Nephron (organoid): ENCODE results near the gene ARL11.
A peak's percentile ranks its signal among the peaks of the same experiment; 100 is the strongest.
"Not testable (repeated sequence)": the region's sequence is repeated elsewhere in the genome, so short reads cannot be mapped to it uniquely, and the experiment has no call there.

Source experiments
- H3K27ac Mint-ChIP-seq, 3 experiments: 2 replicates each; pipeline ENCODE4 v1.8.0; 2020; ENCODE audit warnings: mixed read lengths in 3 of 3, mild to moderate bottlenecking in 2 of 3, moderate library complexity in 1 of 3
- H3K27me3 Mint-ChIP-seq: 2 replicates; pipeline ENCODE4 v1.8.0; 2021; ENCODE audit warnings: low read depth, mild to moderate bottlenecking, moderate library complexity, mixed read lengths
- H3K36me3 Mint-ChIP-seq: 2 replicates; pipeline ENCODE4 v1.8.0; 2020; ENCODE audit warnings: low read depth, mixed read lengths
- H3K4me1 Mint-ChIP-seq: 2 replicates; pipeline ENCODE4 v1.8.0; 2020; ENCODE audit warnings: mixed read lengths
- H3K4me3 Mint-ChIP-seq, 3 experiments: 2 replicates each; pipeline ENCODE4 v1.8.0; 2020; ENCODE audit warnings: mild to moderate bottlenecking in 3 of 3, mixed read lengths in 3 of 3, moderate library complexity in 2 of 3
- H3K9me3 Mint-ChIP-seq: 2 replicates; pipeline ENCODE4 v1.8.0; 2020; ENCODE audit warnings: mixed read lengths
- CTCF ChIP-seq, 3 experiments: fragments of 200-600 bp; sonication (generic); IDR thresholded peaks; one replicate each; pipeline ENCODE4 v1.5.0; 2021; ENCODE audit warnings: antibody characterized with exemption in 3 of 3; ENCODE audit not compliant: unreplicated experiment in 3 of 3

ARL11 gene

GRCh38 chr13:49610176-49610575, 18.1 kb upstream of the ARL11 start:
- Mint-ChIP-seq H3K9me3 (no peaks in the 10 kb centered on the region), H3K4me3 (no peak overlapping the region), H3K36me3 (no peaks in the 10 kb centered on the region), H3K4me1 (peaks cover 24% of the 10 kb centered on the region), H3K27ac (no peak overlapping the region), H3K27me3 (no peaks in the 10 kb centered on the region)
- TF ChIP-seq CTCF (IDR thresholded peaks at IDR 0.05; ENCODE audit: unreplicated experiment in 3 of 3): no peak

- not testable (repeated sequence) for H3K27me3 Mint-ChIP-seq, H3K9me3 Mint-ChIP-seq, H3K36me3 Mint-ChIP-seq, H3K27ac Mint-ChIP-seq, H3K4me3 Mint-ChIP-seq
- H3K4me1 Mint-ChIP-seq: peaks cover 30% of the 10 kb centered on the region
These were observed 16.3 kb upstream of the ARL11 start for GRCh38 chr13:49612042-49612441.

GRCh38 chr13:49615836-49616675, 12.3 kb upstream of the ARL11 start:
- Mint-ChIP-seq H3K27me3 (no peaks in the 10 kb centered on the region), H3K9me3 (no peaks in the 10 kb centered on the region)

GRCh38 chr13:49616676-49617065, 11.6 kb upstream of the ARL11 start:
- TF ChIP-seq CTCF (IDR thresholded peaks at IDR 0.05; ENCODE audit: unreplicated experiment in 3 of 3): no peak
- Mint-ChIP-seq H3K4me3 (no peak overlapping the region), H3K27ac (peak overlapping the region; percentile 48 to 69 (median 64)), H3K27me3 (no peaks in the 10 kb centered on the region), H3K9me3 (no peaks in the 10 kb centered on the region), H3K36me3 (no peaks in the 10 kb centered on the region), H3K4me1 (peaks cover 10% of the 10 kb centered on the region)

More at GRCh38 chr13:49615836-49616675, 12.3 kb upstream of the ARL11 start:
- Mint-ChIP-seq H3K27ac (peak overlapping the region; percentile 48 to 69 (median 64)), H3K4me1 (peaks cover 16% of the 10 kb centered on the region), H3K36me3 (no peaks in the 10 kb centered on the region), H3K4me3 (no peak overlapping the region)
- no peak for TF ChIP-seq CTCF (IDR thresholded peaks at IDR 0.05; ENCODE audit: unreplicated experiment in 3 of 3)

- TF ChIP-seq CTCF (IDR thresholded peaks at IDR 0.05; ENCODE audit: unreplicated experiment in 3 of 3): no peak
- peaks cover 9% of the 10 kb centered on the region for H3K4me1 Mint-ChIP-seq
- no peaks in the 10 kb centered on the region for H3K9me3 Mint-ChIP-seq
- H3K36me3 Mint-ChIP-seq: no peaks in the 10 kb centered on the region
- H3K27ac Mint-ChIP-seq: no peak overlapping the region
- H3K27me3 Mint-ChIP-seq: no peaks in the 10 kb centered on the region
- no peak overlapping the region for H3K4me3 Mint-ChIP-seq
These were observed 8.1 kb upstream of the ARL11 start for GRCh38 chr13:49620170-49620621.

- Mint-ChIP-seq H3K27me3 (peaks cover 3% of the 10 kb centered on the region), H3K9me3 (no peaks in the 10 kb centered on the region), H3K4me1 (peaks cover 7% of the 10 kb centered on the region), H3K4me3 (no peak overlapping the region), H3K36me3 (no peaks in the 10 kb centered on the region), H3K27ac (no peak overlapping the region)
- no peak for TF ChIP-seq CTCF (IDR thresholded peaks at IDR 0.05; ENCODE audit: unreplicated experiment in 3 of 3)
These were observed 5.9 kb upstream of the ARL11 start for GRCh38 chr13:49622174-49622946.
